Smooth muscle cell (in vitro differentiated cells): ENCODE measurements around the gene PFDN1. TPM values are rescaled to one million over a fixed set of nuclear protein-coding genes. Genes with fewer than 3 reads are reported as not detected.

Experiments
- DNase-seq: peaks from one replicate; lab custom pipeline; 2025; ENCODE audit not compliant: unreplicated experiment; lab: John Stamatoyannopoulos, UW
- H2AFZ ChIP-seq: fragments of 200-600 bp; sonication (generic); 2 replicates; pipeline ENCODE4 v1.6.0; 2016; ENCODE audit warnings: antibody characterized with exemption, low read depth, mild to moderate bottlenecking
- H3F3A ChIP-seq: fragments of 200-600 bp; sonication (generic); 2 replicates; pipeline ENCODE4 v1.6.0; 2017; ENCODE audit warnings: antibody characterized with exemption, low read depth
- H3K27ac ChIP-seq: fragments of 200-600 bp; sonication (generic); 2 replicates; pipeline ENCODE4 v1.5.1; 2016; ENCODE audit warnings: low read depth, mild to moderate bottlenecking
- H3K27me3 ChIP-seq: fragments of 200-600 bp; sonication (generic); 2 replicates; pipeline ENCODE4 v1.6.1; 2016; ENCODE audit warnings: low read depth, mild to moderate bottlenecking
- H3K36me3 ChIP-seq: fragments of 200-600 bp; sonication (generic); 2 replicates; pipeline ENCODE4 v1.5.1; 2016; ENCODE audit warnings: low read depth
- H3K4me1 ChIP-seq: fragments of 200-600 bp; sonication (generic); 2 replicates; pipeline ENCODE4 v1.5.1; 2016; ENCODE audit warnings: low read depth
- H3K4me2 ChIP-seq: fragments of 200-600 bp; sonication (generic); 2 replicates; pipeline ENCODE4 v1.6.0; 2016; ENCODE audit warnings: mild to moderate bottlenecking
- H3K4me3 ChIP-seq: fragments of 200-600 bp; sonication (generic); 2 replicates; pipeline ENCODE4 v1.5.1; 2016; ENCODE audit warnings: mild to moderate bottlenecking
- H3K79me2 ChIP-seq: fragments of 200-600 bp; sonication (generic); 2 replicates; pipeline ENCODE4 v1.6.0; 2016; ENCODE audit warnings: low read depth, mild to moderate bottlenecking
- H3K9ac ChIP-seq: fragments of 200-600 bp; sonication (generic); 2 replicates; pipeline ENCODE4 v1.6.0; 2016; ENCODE audit warnings: low read depth
- H3K9me3 ChIP-seq: fragments of 200-600 bp; sonication (generic); replicated peaks from 2 replicates; pipeline ENCODE4 v1.5.1; 2016; ENCODE audit warnings: low read depth
- H4K20me1 ChIP-seq: fragments of 200-600 bp; sonication (generic); 2 replicates; pipeline ENCODE4 v1.6.0; 2016; ENCODE audit warnings: low read depth
- CTCF ChIP-seq: fragments of 200-600 bp; sonication (generic); IDR thresholded peaks from 2 replicates; pipeline ENCODE4 v1.5.1; 2017; ENCODE audit warnings: borderline replicate concordance, mild to moderate bottlenecking, antibody characterized with exemption; ENCODE audit not compliant: insufficient read depth, poor library complexity, severe bottlenecking
- WGBS: methylation state at CpG from one replicate; pipeline ENCODE4 v1.1.7; 2016; ENCODE audit warnings: low lambda C conversion rate; 5-methylcytosine and 5-hydroxymethylcytosine counted together
- polyA plus RNA-seq: library from polyadenylated mRNA; unstranded; fragments of >200 nt; fragmentation: Nextera tagmentation; extraction: Ambion mirVana; gene quantifications from 2 replicates; pipeline ENCODE4 v1.2.1, GENCODE V29; 2016
- total RNA-seq: library from RNA; depleted of rRNA; stranded (reverse); fragments of >200 nt; gene quantifications from 2 replicates; pipeline ENCODE4 v1.2.3, GENCODE V29; 2014

Gene PFDN1
- total and polyA plus RNA-seq, 2 experiments from 2014 or later = 145 to 154 TPM

DNA sequence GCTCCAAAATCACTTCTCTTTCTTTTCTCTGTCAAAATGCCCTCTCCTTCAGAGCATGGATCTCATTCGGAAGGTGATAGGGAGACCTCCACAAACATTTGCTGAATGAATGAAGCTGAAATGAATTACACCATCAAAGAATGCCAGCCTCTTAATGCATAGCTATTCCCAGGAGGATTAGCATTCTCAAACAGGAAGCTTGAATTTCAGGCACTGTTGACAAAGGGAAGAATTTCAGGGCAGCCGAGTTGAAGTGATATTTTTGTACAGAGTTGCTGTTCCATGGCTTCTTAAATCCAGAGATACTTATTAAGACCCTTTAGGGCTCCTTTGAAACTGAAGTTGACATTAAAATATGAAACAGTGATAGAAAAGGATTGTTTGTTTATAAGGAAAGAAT, 24.7 kb upstream of the PFDN1 start:
- DNase-seq = no peak
- 42% methylated on average over 2 of the region's 2 CpGs for WGBS
- H3K4me2 ChIP-seq = peak overlapping the region; percentile 48

GRCh38 chr5:140325486-140325885, 22.6 kb upstream of the PFDN1 start:
- Histone ChIP-seq H2AFZ (no peak overlapping the region), H3K9ac (no peak overlapping the region), H4K20me1 (no peaks in the 10 kb centered on the region), H3K4me1 (peaks cover 20% of the 10 kb centered on the region), H3F3A (peaks cover 5% of the 10 kb centered on the region), H3K4me2 (peak overlapping the region; percentile 23), H3K79me2 (no peaks in the 10 kb centered on the region), H3K4me3 (no peak overlapping the region), H3K27me3 (no peaks in the 10 kb centered on the region), H3K36me3 (no peaks in the 10 kb centered on the region), H3K9me3 (no peaks in the 10 kb centered on the region), H3K27ac (peak overlapping the region; percentile 96)
- 89% methylated on average over 3 of the region's 3 CpGs for WGBS
- no peak for DNase-seq
- TF ChIP-seq CTCF = no peak

More for the DNA sequence above, 24.7 kb upstream of the PFDN1 start:
- Histone ChIP-seq H3K4me3 (no peak overlapping the region), H3K79me2 (no peaks in the 10 kb centered on the region), H3K27me3 (no peaks in the 10 kb centered on the region), H3K9me3 (no peaks in the 10 kb centered on the region), H3K27ac (peak overlapping the region; percentile 63), H3K9ac (peak overlapping the region; percentile 27), H3K36me3 (peaks cover 4% of the 10 kb centered on the region), H4K20me1 (no peaks in the 10 kb centered on the region), H2AFZ (peak overlapping the region; percentile 74), H3F3A (peaks cover 5% of the 10 kb centered on the region), H3K4me1 (peaks cover 20% of the 10 kb centered on the region)
- no peak for TF ChIP-seq CTCF

- no peaks in the 10 kb centered on the region for H3K27me3 ChIP-seq
- no peak for DNase-seq
- H3K4me2 ChIP-seq = peak overlapping the region; percentile 66
- H2AFZ ChIP-seq = no peak overlapping the region
- no peaks in the 10 kb centered on the region for H3K79me2 ChIP-seq
- H3K4me3 ChIP-seq = no peak overlapping the region
- no peaks in the 10 kb centered on the region for H4K20me1 ChIP-seq
- H3K9me3 ChIP-seq = no peaks in the 10 kb centered on the region
- WGBS = 17% methylated on average over 1 of the region's 1 CpG
- peak overlapping the region; percentile 96 for H3K27ac ChIP-seq
- peak overlapping the region; percentile 83 for H3K9ac ChIP-seq
- H3K36me3 ChIP-seq = no peaks in the 10 kb centered on the region
- H3F3A ChIP-seq = peaks cover 5% of the 10 kb centered on the region
- peaks cover 20% of the 10 kb centered on the region for H3K4me1 ChIP-seq
- TF ChIP-seq CTCF = no peak
These were observed 21.8 kb upstream of the PFDN1 start for GRCh38 chr5:140324617-140325241.

- no peak for DNase-seq
- H3K27ac ChIP-seq = peak overlapping the region; percentile 96
These were observed 21.2 kb upstream of the PFDN1 start for GRCh38 chr5:140324041-140324600.

More at GRCh38 chr5:140324041-140324600, 21.2 kb upstream of the PFDN1 start:
- peak overlapping the region; percentile 66 for H3K4me2 ChIP-seq
- H3K4me3 ChIP-seq = no peak overlapping the region
- H2AFZ ChIP-seq = no peak overlapping the region
- no peaks in the 10 kb centered on the region for H3K27me3 ChIP-seq
- H3K79me2 ChIP-seq = no peaks in the 10 kb centered on the region
- H3F3A ChIP-seq = peaks cover 5% of the 10 kb centered on the region
- peaks cover 20% of the 10 kb centered on the region for H3K4me1 ChIP-seq
- no peak for TF ChIP-seq CTCF
- H3K9ac ChIP-seq = peak overlapping the region; percentile 83
- no peaks in the 10 kb centered on the region for H3K9me3 ChIP-seq
- H3K36me3 ChIP-seq = no peaks in the 10 kb centered on the region
- H4K20me1 ChIP-seq = no peaks in the 10 kb centered on the region
- WGBS = 81% methylated on average over 5 of the region's 5 CpGs
